IMR-90 (cell line): Measurements from ENCODE around the gene LYZL1. TPM values are rescaled to one million over a fixed set of nuclear protein-coding genes. Genes with fewer than 3 reads are reported as not detected.

Experiments
- ATAC-seq: fragments of 200-7000 bp; cut with Tn5 transposase; 2 replicates; pipeline ENCODE4 v1.9.1; 2020; ENCODE audit warnings: low read depth, mild to moderate bottlenecking, moderate library complexity
- BruUV-seq: library from RNA; stranded (reverse); fragments of 400-500 nt; replicated peaks from 2 replicates; lab custom pipeline; 2021; lab: Mats Ljungman, UMichigan
- CTCF ChIA-PET: fragments of 300-600 bp; formaldehyde crosslinking; extraction: SDS; loops from one replicate; lab custom pipeline; 2021; ENCODE audit warnings: antibody characterized with exemption; lab: Yijun Ruan, JAX
- POLR2A ChIA-PET: fragments of 300-600 bp; sonication (Branson Sonifier 250); formaldehyde crosslinking; loops from one replicate; lab custom pipeline; 2022; ENCODE audit warnings: antibody characterized with exemption; ENCODE audit not compliant: unreplicated experiment; lab: Charles Lee
- DNase-seq: peaks from one replicate; pipeline ENCODE4 v3.0.0; 2013
- H2AFZ ChIP-seq: replicated peaks from 2 replicates; pipeline ENCODE3; 2013; ENCODE audit warnings: low read length, mild to moderate bottlenecking; ENCODE audit not compliant: poor library complexity
- H2AK5ac ChIP-seq: 2 replicates; pipeline ENCODE4 v1.6.1; 2013; ENCODE audit warnings: low read depth, low read length, inconsistent platforms
- H2AK9ac ChIP-seq: replicated peaks from 2 replicates; pipeline ENCODE3; 2013; ENCODE audit warnings: mild to moderate bottlenecking, low read depth, low read length, moderate library complexity; ENCODE audit not compliant: poor library complexity
- H2BK120ac ChIP-seq: 2 replicates; pipeline ENCODE4 v1.6.1; 2013; ENCODE audit warnings: low read depth, low read length, inconsistent platforms
- H2BK15ac ChIP-seq: 3 replicates; pipeline ENCODE4 v1.6.1; 2013; ENCODE audit warnings: low read depth, low read length, inconsistent platforms
- H2BK20ac ChIP-seq: 2 replicates; pipeline ENCODE4 v1.6.1; 2013; ENCODE audit warnings: low read depth, mild to moderate bottlenecking, inconsistent platforms, low read length, moderate library complexity
- H2BK5ac ChIP-seq: 2 replicates; pipeline ENCODE4 v1.6.1; 2013; ENCODE audit warnings: mild to moderate bottlenecking, low read depth, low read length, inconsistent platforms; ENCODE audit not compliant: poor library complexity, severe bottlenecking
- H3K14ac ChIP-seq: replicated peaks from 2 replicates; pipeline ENCODE4 v1.6.1; 2013; ENCODE audit warnings: low read depth, low read length, inconsistent platforms
- H3K18ac ChIP-seq: 2 replicates; pipeline ENCODE4 v1.6.1; 2013; ENCODE audit warnings: low read depth, low read length, control low read depth
- H3K23ac ChIP-seq: 2 replicates; pipeline ENCODE4 v1.6.1; 2013; ENCODE audit warnings: low read depth, low read length, inconsistent platforms
- H3K27ac ChIP-seq: 2 replicates; pipeline ENCODE4 v1.5.1; 2013; ENCODE audit warnings: mild to moderate bottlenecking, control low read depth, low read length; ENCODE audit not compliant: insufficient read depth
- H3K27me3 ChIP-seq: 2 replicates; pipeline ENCODE4 v1.6.1; 2013; ENCODE audit warnings: low read length; ENCODE audit not compliant: control insufficient read depth, insufficient read depth
- H3K36me3 ChIP-seq: 2 replicates; pipeline ENCODE4 v1.6.1; 2013; ENCODE audit warnings: low read length, mixed read lengths; ENCODE audit not compliant: control insufficient read depth, insufficient read depth
- H3K4ac ChIP-seq: 2 replicates; pipeline ENCODE4 v1.6.1; 2013; ENCODE audit warnings: low read depth, low read length, inconsistent platforms
- H3K4me1 ChIP-seq: 2 replicates; pipeline ENCODE4 v1.6.1; 2013; ENCODE audit warnings: low read length, mixed read lengths; ENCODE audit not compliant: control insufficient read depth, insufficient read depth
- H3K4me2 ChIP-seq: 2 replicates; pipeline ENCODE4 v1.6.1; 2013; ENCODE audit warnings: low read depth, mild to moderate bottlenecking, control low read depth, low read length, moderate library complexity
- H3K4me3 ChIP-seq: 2 replicates; pipeline ENCODE4 v1.5.1; 2013; ENCODE audit warnings: low read depth, mild to moderate bottlenecking, control low read depth, low read length, moderate library complexity; ENCODE audit not compliant: insufficient read depth
- H3K56ac ChIP-seq: 2 replicates; pipeline ENCODE4 v1.6.1; 2013; ENCODE audit warnings: low read length, inconsistent platforms; ENCODE audit not compliant: insufficient read depth; ENCODE audit errors: extremely low read depth
- H3K79me1 ChIP-seq, 2 experiments: 2 replicates each; pipeline ENCODE4 v1.6.1; 2013; ENCODE audit warnings: low read length in 2 of 2, inconsistent platforms in 1 of 2, low read depth in 1 of 2
- H3K9ac ChIP-seq: 2 replicates; pipeline ENCODE4 v1.6.1; 2013; ENCODE audit warnings: low read depth, low read length, control low read depth
- H3K9me1 ChIP-seq: 2 replicates; pipeline ENCODE4 v1.6.1; 2013; ENCODE audit warnings: low read length, inconsistent platforms; ENCODE audit not compliant: insufficient read depth
- H3K9me3 ChIP-seq: 2 replicates; pipeline ENCODE4 v1.6.1; 2013; ENCODE audit warnings: low read length; ENCODE audit not compliant: control insufficient read depth, insufficient read depth
- H4K20me1 ChIP-seq: 2 replicates; pipeline ENCODE4 v1.6.1; 2013; ENCODE audit warnings: low read length, inconsistent platforms; ENCODE audit not compliant: insufficient read depth
- H4K5ac ChIP-seq: 2 replicates; pipeline ENCODE4 v1.6.1; 2013; ENCODE audit warnings: mild to moderate bottlenecking, low read depth, low read length, control low read depth
- H4K8ac ChIP-seq, 2 experiments: 2 replicates each; pipeline ENCODE4 v1.6.1; 2013; ENCODE audit warnings: low read depth in 2 of 2, low read length in 2 of 2, control low read depth in 1 of 2, inconsistent platforms in 1 of 2
- H4K91ac ChIP-seq: 2 replicates; pipeline ENCODE4 v1.6.1; 2013; ENCODE audit warnings: low read depth, low read length, inconsistent platforms; ENCODE audit not compliant: insufficient read depth
- BHLHE40 ChIP-seq: fragments of 150-350 bp; IDR thresholded peaks from 2 replicates; pipeline ENCODE4 v1.6.1; 2016; ENCODE audit warnings: mild to moderate bottlenecking, low read depth, low read length
- CEBPB ChIP-seq: IDR thresholded peaks from 2 replicates; pipeline ENCODE4 v1.6.1; 2012; ENCODE audit warnings: low read depth, low read length, improper control_type of control experiment
- CTCF ChIP-seq: conservative IDR thresholded peaks from 2 replicates; pipeline ENCODE4 v1.5.1; 2012; ENCODE audit warnings: mild to moderate bottlenecking, low read depth, low read length, improper control_type of control experiment
- ELK1 ChIP-seq: fragments of 150-350 bp; IDR thresholded peaks from 2 replicates; pipeline ENCODE4 v1.6.1; 2016; ENCODE audit warnings: low read depth, mild to moderate bottlenecking, low read length, moderate library complexity, borderline replicate concordance
- FOS ChIP-seq: fragments of 150-350 bp; IDR thresholded peaks from 2 replicates; pipeline ENCODE4 v1.6.1; 2016; ENCODE audit warnings: low read depth, low read length
- MAFK ChIP-seq: IDR thresholded peaks from 2 replicates; pipeline ENCODE4 v1.6.1; 2012; ENCODE audit warnings: low read depth, low read length, improper control_type of control experiment
- MAZ ChIP-seq: IDR thresholded peaks from 2 replicates; pipeline ENCODE4 v1.6.1; 2012; ENCODE audit warnings: low read depth, mild to moderate bottlenecking, low read length, improper control_type of control experiment, moderate library complexity, borderline replicate concordance
- MXI1 ChIP-seq: IDR thresholded peaks from 2 replicates; pipeline ENCODE4 v1.6.1; 2012; ENCODE audit warnings: low read depth, mild to moderate bottlenecking, low read length, moderate library complexity, borderline replicate concordance
- NFE2L2 ChIP-seq: fragments of 150-350 bp; IDR thresholded peaks from 2 replicates; pipeline ENCODE4 v1.6.1; 2016; ENCODE audit warnings: low read depth, mild to moderate bottlenecking, low read length
- RAD21 ChIP-seq: IDR thresholded peaks from 2 replicates; pipeline ENCODE4 v1.6.1; 2012; ENCODE audit warnings: low read length, improper control_type of control experiment
- RCOR1 ChIP-seq: IDR thresholded peaks from 2 replicates; pipeline ENCODE4 v1.6.1; 2012; ENCODE audit warnings: mild to moderate bottlenecking, low read length, improper control_type of control experiment; ENCODE audit not compliant: insufficient replicate concordance
- RFX5 ChIP-seq: IDR thresholded peaks from 2 replicates; pipeline ENCODE4 v1.8.0; 2012; ENCODE audit warnings: low read depth, mild to moderate bottlenecking, low read length, moderate library complexity
- SMC3 ChIP-seq: fragments of 150-350 bp; IDR thresholded peaks from 2 replicates; pipeline ENCODE4 v1.6.1; 2016; ENCODE audit warnings: low read depth, mild to moderate bottlenecking, antibody characterized with exemption, low read length, moderate library complexity
- USF2 ChIP-seq: fragments of 150-350 bp; IDR thresholded peaks from 2 replicates; pipeline ENCODE4 v1.6.1; 2017; ENCODE audit warnings: mild to moderate bottlenecking, antibody characterized with exemption, low read length, low read depth
- WGBS, 2 experiments: methylation state at CpG; one replicate each; pipeline versions ENCODE4 v1.1.5 to v1.1.7; 2013; ENCODE audit warnings: missing lambda C conversion rate in 2 of 2; ENCODE audit not compliant: insufficient read length in 1 of 2; ENCODE audit errors: extremely low coverage in 2 of 2; 5-methylcytosine and 5-hydroxymethylcytosine counted together
- dilution Hi-C: fragments of 300-500 bp; cut with HindIII; formaldehyde crosslinking; loops from one replicate; pipeline ENCODE4 v1.14.3; 2018; ENCODE audit warnings: low sequenced_read_pairs; ENCODE audit not compliant: unreplicated experiment
- in situ Hi-C: fragments of 300-500 bp; cut with MboI; formaldehyde crosslinking; loops from 3 replicates; pipeline ENCODE4 v1.14.3; 2019; ENCODE audit warnings: low sequenced_read_pairs, inconsistent platforms, mixed read lengths
- intact Hi-C: fragments of 100-400 bp; cut with micrococcal nuclease; formaldehyde crosslinking; loops from 2 replicates; pipeline ENCODE4 v1.10.0; 2022
- polyA plus RNA-seq, 3 experiments: library from polyadenylated mRNA; depleted of rRNA; stranded (reverse); fragments of >200 nt; gene quantifications; 2 replicates each; pipeline ENCODE4 v1.2.3, GENCODE V29; 2012; ENCODE audit warnings: low replicate concordance in 1 of 3
- total RNA-seq: library from RNA; depleted of rRNA; stranded (reverse); fragments of >200 nt; gene quantifications from 2 replicates; pipeline ENCODE4 v1.2.3, GENCODE V29; 2012

Gene LYZL1
- total and polyA plus RNA-seq, 2 of the 4 experiments (the other 2 are of a cell fraction), result not detected

GRCh38 chr10:29301359-29301910 is 12.6 kb downstream of the LYZL1 start:
- Histone ChIP-seq H3K36me3 (no peaks in the 10 kb centered on the region), H4K5ac (no peak overlapping the region), H2BK5ac (no peak overlapping the region), H3K27ac (no peak overlapping the region), H3K9me1 (no peaks in the 10 kb centered on the region), H2BK120ac (no peak overlapping the region), H3K4me2 (no peak overlapping the region), H3K79me1 (no peaks in the 10 kb centered on the region), H3K14ac (no peak overlapping the region), H3K4me3 (no peak overlapping the region), H3K4me1 (no peaks in the 10 kb centered on the region), H3K56ac (no peak overlapping the region), H4K8ac (no peak overlapping the region), H3K23ac (no peak overlapping the region), H2BK20ac (no peak overlapping the region), H3K18ac (no peak overlapping the region), H4K91ac (no peak overlapping the region), H3K4ac (no peak overlapping the region), H2AFZ (no peak overlapping the region), H4K20me1 (no peaks in the 10 kb centered on the region), H2BK15ac (no peak overlapping the region), H3K27me3 (no peaks in the 10 kb centered on the region; the same call in 1 of the 2 replicates), H2AK5ac (no peak overlapping the region), H3K9me3 (peaks cover 29% of the 10 kb centered on the region), H3K9ac (no peak overlapping the region), H2AK9ac (no peak overlapping the region)
- intact Hi-C loops (loop anchor here (5.0 to 10.0 kb wide), 3 partner anchors 257 to 459 kb away; no protein-coding TSS in a partner anchor), dilution Hi-C loops (no loop called here), in situ Hi-C loops (loop anchor here (5.0 to 10.0 kb wide), 2 partner anchors 307 to 634 kb away; no protein-coding TSS in a partner anchor)
- ATAC-seq, result no peak
- no peak for TF ChIP-seq BHLHE40
- TF ChIP-seq ELK1, result no peak
- no peak for TF ChIP-seq MXI1
- TF ChIP-seq NFE2L2, result no peak
- TF ChIP-seq RCOR1, result no peak
- TF ChIP-seq FOS, result no peak
- TF ChIP-seq MAZ, result no peak
- TF ChIP-seq RAD21, result no peak
- no peak for TF ChIP-seq CEBPB
- TF ChIP-seq CTCF, result no peak
- TF ChIP-seq MAFK, result no peak
- TF ChIP-seq USF2, result no peak
- TF ChIP-seq RFX5, result no peak
- TF ChIP-seq SMC3, result no peak
- 60% methylated on average over 1 of the region's 1 CpG; no CpG with 5 or more reads in 1 of the 2 experiments for WGBS, 2 experiments
- ChIA-PET POLR2A (no interaction called here), CTCF (no interaction called here)
- BruUV-seq, result no TSS peak
- DNase-seq, result no peak
